ENCODE results near the gene ADGRG4. TPM values are rescaled to one million over a fixed set of nuclear protein-coding genes. Genes with fewer than 3 reads are reported as not detected.

Gene ADGRG4
- polyA plus RNA-seq, 1 of the 3 experiments (the other 2 are of a cell fraction): not detected

GRCh38 chrX:136307471-136307870, 6.7 kb downstream of the ADGRG4 start:
- H3K9me2 ChIP-seq: no peaks in the 10 kb centered on the region
- POLR2A ChIA-PET: no interaction called here
- no peaks in the 10 kb centered on the region for H3K9me3 ChIP-seq
- no peak overlapping the region for H2AFZ ChIP-seq (ENCODE audit: low read depth)
- no peaks in the 10 kb centered on the region for H3K79me2 ChIP-seq (ENCODE audit: insufficient read depth)
- 9% methylated on average over 1 of the region's 1 CpG for WGBS (ENCODE audit: low lambda C conversion rate)
- H3K4me2 ChIP-seq: no peak overlapping the region
- no peaks in the 10 kb centered on the region for H3F3A ChIP-seq (replicated peaks; ENCODE audit: insufficient read depth)
- no peak overlapping the region for H3K27ac ChIP-seq (ENCODE audit: low read depth in 2 of 2, low read length in 1 of 2)
- no peaks in the 10 kb centered on the region for H3K27me3 ChIP-seq (ENCODE audit: insufficient read depth)
- H4K20me1 ChIP-seq (ENCODE audit: insufficient read depth): no peaks in the 10 kb centered on the region
- CTCF ChIA-PET: interaction anchor here (1.4 kb wide), 1 partner anchor 39 kb away, joined by 6 read pairs; no protein-coding TSS in a partner anchor
- H3K4me1 ChIP-seq (ENCODE audit: control insufficient read depth in 1 of 2, insufficient read depth in 2 of 2, low read depth in 1 of 2, low read length in 1 of 2): no peaks in the 10 kb centered on the region
- TF ChIP-seq TAF1 (IDR thresholded peaks at IDR 0.05; ENCODE audit: borderline replicate concordance, low read depth, low read length): no peak
- no peak for TF ChIP-seq REST (IDR thresholded peaks at IDR 0.05; ENCODE audit: low read depth, low read length)
- TF ChIP-seq RAD21 (IDR thresholded peaks at IDR 0.05; ENCODE audit: low read length): no peak
- TF ChIP-seq IRF3 (IDR thresholded peaks at IDR 0.05; ENCODE audit: low read depth, low read length): no peak
- no peak for TF ChIP-seq CTCF (IDR thresholded peaks at IDR 0.05)
- TF ChIP-seq FOSL2 (IDR thresholded peaks at IDR 0.05; ENCODE audit: borderline replicate concordance, low read depth): no peak
- no peak for TF ChIP-seq TEAD4 (IDR thresholded peaks at IDR 0.05; ENCODE audit: borderline replicate concordance, insufficient read depth)
- no peak for TF ChIP-seq ELF1 (IDR thresholded peaks at IDR 0.05)
- no peak for TF ChIP-seq PBX3 (IDR thresholded peaks at IDR 0.05)
- no peak for TF ChIP-seq GABPA (IDR thresholded peaks at IDR 0.05; ENCODE audit: low read depth)
- no peak for TF ChIP-seq YY1 (IDR thresholded peaks at IDR 0.05; ENCODE audit: low read depth)
- TF ChIP-seq RCOR1 (IDR thresholded peaks at IDR 0.05; ENCODE audit: low read length): no peak
- no peak for TF ChIP-seq TCF12 (IDR thresholded peaks at IDR 0.05)
- TF ChIP-seq EZH2phosphoT487 (IDR thresholded peaks at IDR 0.05; ENCODE audit: borderline replicate concordance, low read depth): no peak
- H3K4me3 ChIP-seq (ENCODE audit: low read depth in 2 of 2, low read length in 1 of 2): no peak overlapping the region
- H3K36me3 ChIP-seq (replicated peaks in 1 of 2; ENCODE audit: control insufficient read depth in 1 of 2, insufficient read depth in 2 of 2, low read length in 1 of 2): no peaks in the 10 kb centered on the region
- no peak overlapping the region for H3K9ac ChIP-seq
- no peak for DNase-seq

All from SK-N-SH (cell line).